Stimulated activated CD8-positive, alpha-beta memory T cell treated with anti-CD3 and anti-CD28 coated beads, Interleukin-4, amount 100 ng/mL, for 48 hours (primary cell): ENCODE measurements around the gene EXD3.
"Not testable (repeated sequence)": the region's sequence is repeated elsewhere in the genome, so short reads cannot be mapped to it uniquely, and the experiment has no call there.

Experiments
- DNase-seq: peaks from one replicate; pipeline ENCODE4 v3.0.0-alpha.2; 2020

Gene EXD3

DNA sequence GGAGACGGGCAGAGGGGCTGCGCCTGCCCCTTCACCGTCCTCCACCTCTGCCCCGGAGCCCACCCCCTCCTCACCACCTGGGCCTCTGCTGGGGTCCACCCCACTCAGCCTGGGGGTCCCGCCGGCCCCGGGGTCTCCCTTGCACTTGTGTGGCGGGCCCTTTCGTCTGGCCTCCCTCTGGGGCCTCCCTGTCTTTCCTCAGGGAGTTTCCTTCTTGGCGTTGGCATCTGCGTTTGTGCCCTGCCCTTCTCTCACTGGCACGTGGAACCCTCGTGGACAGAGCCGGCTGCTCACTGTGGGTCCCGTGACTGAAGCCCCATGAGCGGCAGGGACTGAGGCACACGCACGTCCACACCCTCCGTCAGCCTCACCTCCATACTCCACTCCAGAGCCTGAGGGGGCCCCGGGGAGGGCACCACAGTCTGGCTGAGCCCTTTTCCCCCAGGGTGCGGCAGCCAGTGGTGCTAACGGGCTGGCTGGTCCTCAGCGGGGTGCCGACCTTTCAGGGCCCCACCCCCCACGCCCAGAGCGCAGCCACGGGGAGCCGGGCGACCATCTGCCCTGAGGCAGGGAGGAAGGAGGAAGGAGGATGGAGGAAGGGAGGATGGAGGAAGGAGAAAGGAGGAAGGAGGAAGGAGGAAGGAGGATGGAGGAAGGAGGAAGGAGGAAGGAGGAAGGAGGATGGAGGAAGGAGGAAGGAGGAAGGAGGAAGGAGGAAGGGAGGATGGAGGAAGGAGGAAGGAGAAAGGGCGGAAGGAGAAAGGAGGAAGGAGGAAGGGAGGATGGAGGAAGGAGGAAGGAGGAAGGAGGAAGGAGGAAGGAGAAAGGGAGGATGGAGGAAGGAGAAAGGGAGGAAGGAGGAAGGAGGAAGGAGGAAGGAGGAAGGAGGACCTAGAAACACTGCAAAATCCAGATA is 67.9 kb downstream of the EXD3 start:
- DNase-seq = no peak

- no peak for DNase-seq
Observed at GRCh38 chr9:137354153-137354844, 68.7 kb downstream of the EXD3 start.

- DNase-seq = peak; percentile 12
Observed at GRCh38 chr9:137353223-137354152, 69.5 kb downstream of the EXD3 start.

DNA sequence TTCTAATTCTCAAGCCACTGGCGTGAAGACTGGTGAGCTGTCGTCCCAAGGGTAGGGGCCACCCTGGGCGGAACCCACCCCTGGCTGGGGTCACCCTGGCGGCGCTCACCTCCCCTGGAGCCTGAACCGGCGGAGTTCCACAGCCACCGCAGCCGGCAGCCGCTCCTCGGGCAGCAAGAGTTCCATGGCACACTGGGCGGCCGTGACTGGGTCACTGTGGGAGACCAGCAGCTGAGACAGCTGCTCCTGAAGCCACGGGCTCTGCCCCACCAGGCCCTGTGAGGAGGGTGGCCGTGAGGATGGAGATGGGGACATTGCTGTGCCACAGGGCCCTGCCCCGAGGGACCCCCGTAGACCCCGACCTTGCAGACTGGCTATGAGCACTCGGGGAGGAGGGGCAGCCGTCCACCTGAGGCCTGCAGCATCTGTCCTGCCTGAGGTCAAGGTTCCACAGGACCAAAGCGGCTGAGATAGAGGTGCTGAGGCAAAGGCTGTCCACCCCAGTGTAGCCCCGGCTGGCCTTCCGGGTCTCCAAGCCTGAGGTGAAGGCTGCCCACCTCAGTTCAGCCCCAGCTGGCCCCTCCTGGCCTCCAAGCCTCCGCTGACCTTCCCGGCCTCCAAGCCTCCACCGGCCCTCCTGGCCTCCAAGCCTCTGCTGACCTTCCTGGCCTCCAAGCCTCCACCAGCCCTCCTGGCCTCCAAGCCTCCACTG is 70.3 kb downstream of the EXD3 start:
- no peak for DNase-seq

GRCh38 chr9:137351781-137352501 is 71.0 kb downstream of the EXD3 start:
- no peak for DNase-seq

DNA sequence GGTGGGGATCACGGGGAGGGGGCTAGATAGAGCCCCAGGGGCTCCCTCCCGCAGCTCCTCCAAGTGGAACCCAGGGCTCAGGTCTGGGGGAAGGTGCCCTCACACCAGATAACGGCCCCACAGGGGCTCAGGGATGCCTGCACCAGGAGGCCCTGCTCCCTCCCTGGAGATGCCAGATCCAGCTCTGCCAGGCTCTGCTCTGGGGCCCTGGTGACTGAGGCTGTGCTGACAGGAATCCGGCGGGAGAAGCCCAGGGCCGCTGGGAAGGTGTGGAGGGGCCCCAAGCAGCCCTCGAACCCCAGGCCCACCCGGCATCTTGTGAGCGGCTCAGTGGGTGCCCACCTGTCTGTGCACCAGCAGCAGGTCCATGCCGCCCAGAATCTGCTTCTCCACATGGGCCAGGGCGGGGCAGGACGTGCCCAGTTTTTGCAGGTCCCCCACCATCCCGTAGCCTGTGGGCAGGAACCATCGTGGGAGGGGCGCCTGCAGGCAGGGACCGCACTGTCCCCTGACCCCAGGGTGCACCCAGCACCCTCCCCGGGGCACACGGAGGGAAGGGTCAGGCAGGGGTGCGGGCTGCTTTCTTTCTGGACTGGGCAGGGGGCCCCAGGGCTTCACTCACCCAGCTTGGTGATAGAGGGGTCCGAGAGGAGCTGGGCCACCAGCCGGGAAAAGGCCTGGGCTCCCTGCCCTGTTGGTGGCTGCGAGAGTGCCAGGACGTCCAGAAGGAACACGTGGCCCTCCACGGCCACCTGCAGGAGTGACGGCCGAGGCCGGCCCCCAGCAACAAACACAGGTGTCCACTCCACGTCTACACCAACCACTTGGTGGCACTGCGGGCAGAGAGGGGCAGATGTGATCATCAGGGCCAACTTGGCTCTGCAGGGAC is 72.0 kb downstream of the EXD3 start:
- DNase-seq = no peak

- no peak for DNase-seq
Observed at GRCh38 chr9:137349471-137350033, 73.4 kb downstream of the EXD3 start.

DNA sequence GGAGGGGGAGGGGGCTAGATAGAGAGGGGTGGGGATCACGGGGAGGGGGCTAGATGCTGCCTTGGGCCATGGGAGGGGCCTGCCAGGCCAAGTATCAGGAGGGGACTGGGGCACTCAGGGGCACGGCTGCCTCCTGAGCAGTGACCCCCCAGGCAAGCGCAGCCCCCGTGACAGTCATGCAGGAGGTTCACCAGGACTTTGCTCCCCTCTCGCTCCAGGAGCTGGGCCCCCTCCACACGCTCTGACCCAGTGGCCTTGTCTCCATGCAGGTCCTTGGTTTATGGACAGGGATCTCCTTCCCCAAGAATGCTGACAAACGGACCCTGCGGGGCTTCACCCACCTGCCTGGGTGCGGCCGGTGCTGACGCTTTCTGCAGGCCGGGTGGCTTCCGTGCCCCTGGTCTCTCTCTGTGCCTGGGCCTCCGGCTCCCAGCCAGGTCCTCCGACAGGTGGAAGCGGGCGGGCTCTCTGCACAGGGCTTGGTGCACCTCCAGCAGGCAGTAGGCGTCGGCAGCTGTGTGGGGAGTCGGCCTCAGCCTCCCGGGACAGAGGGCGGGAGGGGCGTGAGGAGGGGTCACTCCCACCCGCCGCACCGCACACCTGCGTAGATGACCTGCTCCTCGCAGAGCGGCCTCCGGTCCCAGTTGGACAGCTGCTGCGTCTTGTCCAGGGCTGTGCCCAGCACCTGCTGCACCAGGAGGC is 74.0 kb downstream of the EXD3 start:
- DNase-seq = no peak

GRCh38 chr9:137347928-137348327 is 75.0 kb downstream of the EXD3 start:
- DNase-seq = no peak

DNA sequence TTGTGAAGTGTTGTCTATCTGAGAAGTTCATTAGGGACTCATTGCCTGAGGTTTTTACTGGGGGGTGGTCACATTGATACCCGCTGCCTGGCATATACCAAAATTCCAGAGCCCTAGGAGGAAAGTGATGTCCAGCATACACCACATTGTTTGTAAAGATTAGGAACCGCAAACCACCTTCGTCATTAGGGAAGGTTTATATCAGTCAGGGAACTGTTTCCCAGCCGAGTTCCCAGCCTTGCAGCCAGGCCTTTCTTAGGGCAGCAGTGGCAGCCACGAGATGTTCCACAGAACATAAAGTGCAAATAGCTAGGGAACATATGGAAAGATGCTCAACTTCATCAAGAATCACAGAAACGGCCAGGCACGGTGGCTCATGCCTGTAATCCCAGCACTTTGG is 80.5 kb downstream of the EXD3 start:
- no peak for DNase-seq

GRCh38 chr9:137341227-137341626 is 81.7 kb downstream of the EXD3 start:
- no peak for DNase-seq

DNA sequence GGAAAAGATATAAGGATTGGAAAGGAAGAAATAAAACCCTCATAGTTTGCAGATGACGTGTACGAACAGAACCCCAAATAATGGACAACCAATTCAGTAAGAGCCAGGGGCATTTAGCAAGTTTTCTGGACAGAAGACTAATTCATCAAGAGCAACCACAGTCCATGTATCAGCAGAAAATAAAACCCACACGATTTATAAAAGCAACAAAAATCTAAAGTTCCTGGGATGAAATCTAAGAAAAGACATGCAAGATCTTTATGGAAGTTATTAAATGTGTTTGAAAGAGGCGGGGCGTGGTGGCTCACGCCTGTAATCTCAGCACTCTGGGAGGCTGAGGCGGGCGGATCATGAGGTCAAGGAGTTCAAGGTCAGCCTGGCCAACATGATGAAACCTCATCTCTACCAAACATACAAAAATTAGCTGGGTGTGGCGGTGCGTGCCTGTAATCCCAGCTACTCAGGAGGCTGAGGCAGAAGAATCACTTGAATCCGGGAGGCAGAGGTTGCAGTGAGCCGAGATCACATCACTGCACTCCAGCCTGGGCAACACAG is 83.0 kb downstream of the EXD3 start:
- DNase-seq = not testable (repeated sequence)

- no peak for DNase-seq
Observed at GRCh38 chr9:137339045-137339907, 83.7 kb downstream of the EXD3 start.

GRCh38 chr9:137336735-137337134 is 86.2 kb downstream of the EXD3 start:
- DNase-seq = no peak

DNA sequence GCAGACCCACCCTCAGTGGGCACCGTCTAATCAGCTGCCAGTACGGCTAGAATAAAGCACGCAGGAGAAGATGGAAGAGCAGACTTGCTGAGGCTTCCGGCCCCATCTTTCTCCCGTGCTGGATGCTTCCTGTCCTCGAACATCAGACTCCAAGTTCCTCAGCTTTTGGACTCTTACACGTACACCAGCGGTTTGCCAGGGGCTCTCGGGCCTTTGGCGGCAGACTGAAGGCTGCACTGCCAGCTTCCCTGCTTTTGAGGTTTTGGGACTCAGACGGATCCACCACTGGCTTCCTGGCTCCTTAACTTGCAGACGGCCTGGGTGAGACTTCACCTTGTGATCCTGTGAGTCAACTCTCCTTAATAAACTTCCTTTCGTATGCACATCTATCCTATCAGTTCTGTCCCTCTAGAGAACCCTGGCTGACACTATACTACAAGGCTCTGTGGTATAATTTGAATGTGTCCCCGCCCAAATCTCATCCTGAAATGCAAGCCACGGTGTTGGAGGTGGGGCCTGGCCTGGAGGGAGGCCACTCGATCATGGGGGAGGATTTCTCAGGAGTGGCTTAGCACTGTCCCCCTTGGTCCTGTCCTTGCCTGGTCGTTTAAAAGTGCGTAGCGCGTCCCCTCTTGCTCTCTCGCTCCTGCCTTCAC is 89.8 kb downstream of the EXD3 start:
- DNase-seq = no peak

DNA sequence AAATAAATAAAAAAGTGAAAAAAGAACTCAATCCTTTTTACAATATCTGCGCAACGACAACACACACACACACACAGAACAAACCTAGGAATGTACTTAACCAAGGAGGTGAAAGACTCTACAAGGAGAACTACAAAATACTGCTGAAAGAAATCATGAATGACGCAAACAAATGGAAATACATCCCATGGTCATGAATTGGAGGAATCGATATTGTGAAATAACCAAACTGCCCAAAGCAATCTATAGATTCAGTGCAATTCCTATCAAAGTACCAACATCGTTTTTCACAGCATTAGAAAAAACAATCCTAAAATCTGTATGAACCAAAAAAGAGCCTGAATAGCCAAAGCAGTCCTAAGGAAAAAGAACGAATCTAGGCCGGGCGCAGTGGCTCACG is 91.0 kb downstream of the EXD3 start:
- no peak for DNase-seq

DNA sequence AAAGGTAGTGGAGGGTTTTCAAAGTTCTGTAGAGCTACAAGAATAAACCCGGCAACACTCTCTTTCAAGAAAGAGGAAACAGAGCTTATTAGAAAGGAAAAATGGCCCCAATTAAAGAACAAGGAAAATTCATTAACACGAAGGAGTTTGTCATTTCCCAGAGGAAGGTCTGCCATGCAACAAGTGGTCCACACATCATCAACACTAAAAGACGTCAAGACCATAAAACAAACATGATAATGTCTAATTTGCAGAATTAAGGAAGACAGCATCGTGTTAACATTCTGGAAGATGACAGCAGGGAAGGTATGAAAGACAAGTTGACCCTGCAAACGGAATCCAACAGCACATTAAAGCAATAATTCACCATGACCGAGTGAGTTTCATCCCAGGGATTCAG is 92.3 kb downstream of the EXD3 start:
- no peak for DNase-seq

- not testable (repeated sequence) for DNase-seq
Observed at GRCh38 chr9:137329590-137329989, 93.4 kb downstream of the EXD3 start.
